ENCODE results near the gene RNF130.

The RNF130 gene

GRCh38 chr5:180075703-180076102 lies 4.1 kb upstream of the RNF130 start:
- no peak overlapping the region for H3K4me3 ChIP-seq (ENCODE audit: low read depth, low read length, poor library complexity, severe bottlenecking)
- H3K9me3 ChIP-seq (ENCODE audit: low read length), result no peaks in the 10 kb centered on the region
- H3K9me2 ChIP-seq (ENCODE audit: low read depth, low read length), result no peaks in the 10 kb centered on the region
- no peaks in the 10 kb centered on the region for H3K4me1 ChIP-seq (ENCODE audit: insufficient read depth, low read length, severe bottlenecking)
- no peaks in the 10 kb centered on the region for H4K20me1 ChIP-seq (ENCODE audit: insufficient read depth, low read length)
- no peaks in the 10 kb centered on the region for H3K79me2 ChIP-seq (ENCODE audit: insufficient read depth, low read length)
- H3K27ac ChIP-seq (ENCODE audit: low read depth, low read length, poor library complexity, severe bottlenecking), result no peak overlapping the region
- H3K27me3 ChIP-seq (ENCODE audit: insufficient read depth, low read length), result peaks cover 4% of the 10 kb centered on the region; the same call in 1 of the 2 replicates
- H3K4me2 ChIP-seq (ENCODE audit: low read length), result no peak overlapping the region
- H3F3A ChIP-seq (ENCODE audit: insufficient read depth, low read length), result no peaks in the 10 kb centered on the region
- H3K9ac ChIP-seq (ENCODE audit: low read length), result no peak overlapping the region
- no peaks in the 10 kb centered on the region for H3K36me3 ChIP-seq (ENCODE audit: insufficient read depth, low read length)
- no peak overlapping the region for H2AFZ ChIP-seq (ENCODE audit: low read length)
- TF ChIP-seq EZH2 (IDR thresholded peaks at IDR 0.05; ENCODE audit: borderline replicate concordance, low read length) (no peak), CTCF (IDR thresholded peaks at IDR 0.05; ENCODE audit: low read length) (no peak)

- no peaks in the 10 kb centered on the region for H3K4me1 ChIP-seq (ENCODE audit: insufficient read depth, low read length, severe bottlenecking)
- TF ChIP-seq EZH2 (IDR thresholded peaks at IDR 0.05; ENCODE audit: borderline replicate concordance, low read length), result no peak
- no peak for TF ChIP-seq CTCF (IDR thresholded peaks at IDR 0.05; ENCODE audit: low read length)
- no peak overlapping the region for H2AFZ ChIP-seq (ENCODE audit: low read length)
- H3K27ac ChIP-seq (ENCODE audit: low read depth, low read length, poor library complexity, severe bottlenecking), result no peak overlapping the region
- no peaks in the 10 kb centered on the region for H3K9me3 ChIP-seq (ENCODE audit: low read length)
- H3K4me3 ChIP-seq (ENCODE audit: low read depth, low read length, poor library complexity, severe bottlenecking), result no peak overlapping the region
- no peaks in the 10 kb centered on the region for H3K9me2 ChIP-seq (ENCODE audit: low read depth, low read length)
- no peaks in the 10 kb centered on the region for H3K79me2 ChIP-seq (ENCODE audit: insufficient read depth, low read length)
- H3F3A ChIP-seq (ENCODE audit: insufficient read depth, low read length), result no peaks in the 10 kb centered on the region
- H3K36me3 ChIP-seq (ENCODE audit: insufficient read depth, low read length), result no peaks in the 10 kb centered on the region
- H3K27me3 ChIP-seq (ENCODE audit: insufficient read depth, low read length), result peaks cover 4% of the 10 kb centered on the region; the same call in 1 of the 2 replicates
- no peak overlapping the region for H3K4me2 ChIP-seq (ENCODE audit: low read length)
- H4K20me1 ChIP-seq (ENCODE audit: insufficient read depth, low read length), result no peaks in the 10 kb centered on the region
- H3K9ac ChIP-seq (ENCODE audit: low read length), result no peak overlapping the region
Measured at GRCh38 chr5:180074462-180074861, 2.9 kb upstream of the RNF130 start.

DNA sequence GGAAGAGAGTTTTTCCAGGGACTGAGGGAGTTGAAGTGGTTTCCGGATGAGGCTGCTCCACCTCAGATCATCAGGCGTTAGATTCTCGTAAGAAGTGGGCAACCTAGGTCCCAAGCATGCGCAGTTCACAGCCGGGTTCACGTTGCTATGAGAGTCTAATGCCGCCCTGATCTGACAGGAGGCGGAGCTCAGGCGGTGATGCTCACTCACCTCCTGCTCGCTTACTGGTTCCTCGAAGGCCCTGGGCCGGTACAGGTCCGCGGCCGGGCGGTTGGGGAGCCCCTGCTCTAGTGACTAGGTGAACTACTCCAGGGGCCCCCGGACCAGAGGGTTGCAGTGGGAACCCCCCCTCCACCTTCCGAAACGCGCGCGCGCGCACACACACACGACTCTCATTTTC lies 997 bp upstream of the RNF130 start:
- Histone ChIP-seq H2AFZ (ENCODE audit: low read length) (no peak overlapping the region), H3K36me3 (ENCODE audit: insufficient read depth, low read length) (no peaks in the 10 kb centered on the region), H3K4me1 (ENCODE audit: insufficient read depth, low read length, severe bottlenecking) (no peaks in the 10 kb centered on the region), H4K20me1 (ENCODE audit: insufficient read depth, low read length) (no peaks in the 10 kb centered on the region), H3K27ac (ENCODE audit: low read depth, low read length, poor library complexity, severe bottlenecking) (no peak overlapping the region), H3K27me3 (ENCODE audit: insufficient read depth, low read length) (peaks cover 4% of the 10 kb centered on the region; the same call in 1 of the 2 replicates), H3K79me2 (ENCODE audit: insufficient read depth, low read length) (no peaks in the 10 kb centered on the region), H3K9me3 (ENCODE audit: low read length) (no peaks in the 10 kb centered on the region), H3K9ac (ENCODE audit: low read length) (no peak overlapping the region), H3K4me3 (ENCODE audit: low read depth, low read length, poor library complexity, severe bottlenecking) (no peak overlapping the region), H3F3A (ENCODE audit: insufficient read depth, low read length) (no peaks in the 10 kb centered on the region), H3K9me2 (ENCODE audit: low read depth, low read length) (no peaks in the 10 kb centered on the region), H3K4me2 (ENCODE audit: low read length) (no peak overlapping the region)
- TF ChIP-seq CTCF (IDR thresholded peaks at IDR 0.05; ENCODE audit: low read length) (no peak), EZH2 (IDR thresholded peaks at IDR 0.05; ENCODE audit: borderline replicate concordance, low read length) (no peak)

All from OCI-LY1 (cell line).